ENCODE results near the gene RSPH9. TPM values are rescaled to one million over a fixed set of nuclear protein-coding genes. Genes with fewer than 3 reads are reported as not detected.
A peak's percentile ranks its signal among the peaks of the same experiment; 100 is the strongest.

The RSPH9 gene
- total RNA-seq, 1 experiment from 2014 or later, result not detected

GRCh38 chr6:43687079-43687436 is 42.2 kb downstream of the RSPH9 start:
- BruUV-seq (replicated peaks), result TSS peak; percentile 59
- H2AFZ ChIP-seq (ENCODE audit: low read length), result peak overlapping the region; percentile 80

GRCh38 chr6:43687437-43688347 is 42.9 kb downstream of the RSPH9 start, which contains the start of gene MRPS18A:
Gene MRPS18A, minus strand, starts transcription at chr6:43687791. Its CDS starts 12 bp downstream, at chr6:43687779.
- peaks cover 55% of the 10 kb centered on the region for H3K79me2 ChIP-seq (ENCODE audit: low read length)
- peak within 1 kb of the TSS; percentile 80 for H2AFZ ChIP-seq (ENCODE audit: low read length)
- H3K4me3 ChIP-seq (ENCODE audit: low read length), result peak within 1 kb of the TSS; percentile 93
- H3K4me2 ChIP-seq (ENCODE audit: low read length), result peak within 1 kb of the TSS; percentile 97
- no peaks in the 10 kb centered on the region for H3K9me2 ChIP-seq (replicated peaks; ENCODE audit: low read length)
- H3K27ac ChIP-seq (ENCODE audit: low read length), result peak within 1 kb of the TSS; percentile 70
- ATAC-seq (peak; percentile 95), DNase-seq (peak; percentile 90)
- BruUV-seq (replicated peaks), result TSS peak; percentile 95
- H3K27me3 ChIP-seq (ENCODE audit: low read length), result no peaks in the 10 kb centered on the region
- H3K9ac ChIP-seq (ENCODE audit: low read length), result peak within 1 kb of the TSS; percentile 92
- peaks cover 26% of the 10 kb centered on the region for H3K4me1 ChIP-seq (ENCODE audit: insufficient read depth, low read length)
- H4K20me1 ChIP-seq (ENCODE audit: low read length), result peaks cover 9% of the 10 kb centered on the region; the same call in 1 of the 2 replicates
- POLR2A ChIA-PET (ENCODE audit: unreplicated experiment), result interaction anchor here (0.5 to 0.6 kb wide), 4 partner anchors 11 to 773 kb away, joined by 3 to 11 read pairs (median 5); partner anchors contain the start of gene TMEM63B
- no peaks in the 10 kb centered on the region for H3K9me3 ChIP-seq (ENCODE audit: low read length)
- no peak for TF ChIP-seq EZH2phosphoT487 (IDR thresholded peaks at IDR 0.05; ENCODE audit: borderline replicate concordance, low read length)
- TF ChIP-seq CTCF (conservative IDR thresholded peaks at IDR 0.05; ENCODE audit: low read depth, low read length), result no peak
- no peak for TF ChIP-seq EZH2 (IDR thresholded peaks at IDR 0.05; ENCODE audit: low read length, unreplicated experiment)
- no peaks in the 10 kb centered on the region for H3F3A ChIP-seq (ENCODE audit: low read length, unreplicated experiment)
- intact Hi-C loops (cut with micrococcal nuclease), result no loop called here
- CTCF ChIA-PET, result interaction anchor here (0.5 kb wide), 1 partner anchor 11 kb away, joined by 6 read pairs; no protein-coding TSS in a partner anchor
- H3K36me3 ChIP-seq (ENCODE audit: low read depth, low read length), result peaks cover 3% of the 10 kb centered on the region; the same call in 1 of the 2 replicates

More at GRCh38 chr6:43687079-43687436, 42.2 kb downstream of the RSPH9 start:
- Histone ChIP-seq H3K4me2 (ENCODE audit: low read length) (peak overlapping the region; percentile 97), H3K36me3 (ENCODE audit: low read depth, low read length) (peaks cover 3% of the 10 kb centered on the region; the same call in 1 of the 2 replicates), H3K27ac (ENCODE audit: low read length) (peak overlapping the region; percentile 70), H3K4me1 (ENCODE audit: insufficient read depth, low read length) (peaks cover 26% of the 10 kb centered on the region), H3K9ac (ENCODE audit: low read length) (peak overlapping the region; percentile 92), H4K20me1 (ENCODE audit: low read length) (peaks cover 9% of the 10 kb centered on the region; the same call in 1 of the 2 replicates), H3K27me3 (ENCODE audit: low read length) (no peaks in the 10 kb centered on the region), H3K9me3 (ENCODE audit: low read length) (no peaks in the 10 kb centered on the region), H3K79me2 (ENCODE audit: low read length) (peaks cover 62% of the 10 kb centered on the region), H3K9me2 (replicated peaks; ENCODE audit: low read length) (no peaks in the 10 kb centered on the region), H3K4me3 (ENCODE audit: low read length) (peak overlapping the region; percentile 93), H3F3A (ENCODE audit: low read length, unreplicated experiment) (no peaks in the 10 kb centered on the region)
- CTCF ChIA-PET, result interaction anchor here (0.5 kb wide), 1 partner anchor 83 kb away, joined by 3 read pairs; the partner anchor contains the start of gene VEGFA
- no peak for DNase-seq
- ATAC-seq, result peak; percentile 16
- no peak for TF ChIP-seq CTCF (conservative IDR thresholded peaks at IDR 0.05; ENCODE audit: low read depth, low read length)
- TF ChIP-seq EZH2 (IDR thresholded peaks at IDR 0.05; ENCODE audit: low read length, unreplicated experiment), result no peak
- TF ChIP-seq EZH2phosphoT487 (IDR thresholded peaks at IDR 0.05; ENCODE audit: borderline replicate concordance, low read length), result no peak
- POLR2A ChIA-PET (ENCODE audit: unreplicated experiment), result no interaction called here
- intact Hi-C loops (cut with micrococcal nuclease), result no loop called here

All from PC-3 (cell line).